GM12865 (cell line): ENCODE measurements around the gene SAAL1.

ENCODE experiments used
- DNase-seq: peaks from one replicate; pipeline ENCODE4 v3.0.0; 2010; ENCODE audit warnings: low read depth
- H3K4me3 ChIP-seq: 2 replicates; pipeline ENCODE4 v1.5.1; 2011; ENCODE audit warnings: mild to moderate bottlenecking, low read depth, low read length, control low read depth
- CTCF ChIP-seq: IDR thresholded peaks from 2 replicates; pipeline ENCODE4 v1.5.1; 2011; ENCODE audit warnings: low read length, control low read depth, low read depth, inconsistent platforms; ENCODE audit not compliant: insufficient read depth; ENCODE audit errors: missing control alignments

Gene SAAL1

GRCh38 chr11:18088366-18088765, 17.5 kb downstream of the SAAL1 start:
- no peak for TF ChIP-seq CTCF
- no peak for DNase-seq
- no peak overlapping the region for H3K4me3 ChIP-seq

GRCh38 chr11:18081551-18081950, 24.3 kb downstream of the SAAL1 start:
- H3K4me3 ChIP-seq = no peak overlapping the region
- DNase-seq = no peak
- TF ChIP-seq CTCF = no peak

- DNase-seq = no peak
- H3K4me3 ChIP-seq = no peak overlapping the region
- no peak for TF ChIP-seq CTCF
These were observed 25.4 kb downstream of the SAAL1 start for GRCh38 chr11:18080451-18080850.

GRCh38 chr11:18078909-18079308, 27.0 kb downstream of the SAAL1 start:
- no peak for TF ChIP-seq CTCF
- no peak overlapping the region for H3K4me3 ChIP-seq
- no peak for DNase-seq

- no peak for DNase-seq
- TF ChIP-seq CTCF = no peak
- H3K4me3 ChIP-seq = no peak overlapping the region
These were observed 30.4 kb downstream of the SAAL1 start for GRCh38 chr11:18075444-18075843.

GRCh38 chr11:18071098-18071705, 34.7 kb downstream of the SAAL1 start:
- no peak for TF ChIP-seq CTCF
- H3K4me3 ChIP-seq = no peak overlapping the region
- DNase-seq = no peak

- no peak for TF ChIP-seq CTCF
- no peak overlapping the region for H3K4me3 ChIP-seq
- no peak for DNase-seq
These were observed 38.5 kb downstream of the SAAL1 start for GRCh38 chr11:18067372-18067771.
